NB4 (cell line): Measurements from ENCODE around the gene GAL3ST2.

Experiments
- MAX ChIP-seq: IDR thresholded peaks from 2 replicates; pipeline ENCODE4 v1.6.1; 2011; ENCODE audit warnings: low read depth, low read length
- POLR2A ChIP-seq: IDR thresholded peaks from 2 replicates; pipeline ENCODE4 v1.6.1; 2011; ENCODE audit warnings: mild to moderate bottlenecking; ENCODE audit not compliant: insufficient read length; ENCODE audit errors: extremely low read depth

DNA sequence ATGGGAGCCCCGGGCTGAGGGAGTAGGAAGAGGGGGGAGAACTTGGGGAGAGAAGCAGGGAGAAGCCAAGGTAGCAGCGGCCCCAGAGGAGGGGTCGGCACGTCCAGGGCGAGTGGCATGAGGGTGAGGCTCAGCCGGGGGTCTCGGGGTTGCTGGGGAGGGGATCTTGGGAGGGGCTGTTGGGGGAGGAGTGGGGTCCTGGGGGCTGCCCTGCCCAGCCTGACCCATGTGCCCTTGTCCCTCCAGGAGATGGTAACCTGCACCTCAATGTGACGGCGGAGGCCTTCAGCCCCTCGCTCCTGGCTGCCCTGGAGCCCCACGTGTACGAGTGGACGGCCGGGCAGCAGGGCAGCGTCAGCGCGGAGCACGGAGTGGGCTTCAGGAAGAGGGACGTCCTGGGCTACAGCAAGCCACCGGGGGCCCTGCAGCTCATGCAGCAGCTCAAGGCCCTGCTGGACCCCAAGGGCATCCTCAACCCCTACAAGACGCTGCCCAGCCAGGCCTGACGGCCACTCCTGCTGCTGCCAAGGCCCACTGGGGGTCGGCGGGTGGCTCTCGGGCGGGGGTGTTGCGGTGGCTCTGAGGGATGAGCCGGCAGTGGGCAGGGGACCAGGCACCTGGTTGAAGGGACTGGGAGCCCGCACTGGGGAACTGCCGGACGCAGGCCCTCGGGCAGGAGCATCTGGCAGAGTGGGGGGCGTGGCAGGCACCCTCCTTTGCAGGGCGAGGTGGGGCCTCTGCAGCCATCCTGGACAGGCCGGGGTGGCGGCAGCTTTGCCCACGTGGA lies 9.0 kb upstream of the GAL3ST2 start:
- TF ChIP-seq POLR2A (no peak), MAX (no peak)
